Activated CD4-positive, alpha-beta memory T cell treated with anti-CD3 and anti-CD28 coated beads for 36 hours (primary cell): ENCODE data around the gene NAGLU. TPM values are rescaled to one million over a fixed set of nuclear protein-coding genes. Genes with fewer than 3 reads are reported as not detected.

ENCODE experiments used
- CTCF ChIA-PET: fragments of 350-600 bp; sonication (Branson Sonifier 250); formaldehyde crosslinking; loops from one replicate; lab custom pipeline; 2021; ENCODE audit warnings: antibody characterized with exemption, inconsistent platforms; lab: Charles Lee
- POLR2A ChIA-PET: fragments of 350-600 bp; sonication (Branson Sonifier 250); formaldehyde crosslinking; loops from one replicate; lab custom pipeline; 2021; ENCODE audit warnings: antibody characterized with exemption; lab: Charles Lee
- DNase-seq: peaks from one replicate; pipeline ENCODE4 v3.0.0-alpha.2; 2020
- H3K27ac Mint-ChIP-seq: one replicate; pipeline ENCODE4 v1.8.0; 2021; ENCODE audit warnings: mixed read lengths
- H3K27me3 Mint-ChIP-seq: one replicate; pipeline ENCODE4 v1.8.0; 2021; ENCODE audit warnings: mixed read lengths
- H3K36me3 Mint-ChIP-seq: one replicate; pipeline ENCODE4 v1.8.0; 2021; ENCODE audit warnings: mixed read lengths
- H3K4me1 Mint-ChIP-seq: one replicate; pipeline ENCODE4 v1.8.0; 2021; ENCODE audit warnings: low read depth, mixed read lengths
- H3K4me3 Mint-ChIP-seq: one replicate; pipeline ENCODE4 v1.8.0; 2021; ENCODE audit warnings: mild to moderate bottlenecking, mixed read lengths
- H3K9me3 Mint-ChIP-seq: one replicate; pipeline ENCODE4 v1.8.0; 2021; ENCODE audit warnings: mixed read lengths
- intact Hi-C: fragments of 100-400 bp; cut with micrococcal nuclease; formaldehyde crosslinking; loops from one replicate; pipeline ENCODE4 v1.15.1; 2023
- microRNA-seq: library from miRNA; unstranded; fragments of <30 nt; microRNA quantifications from one replicate; pipeline ENCODE4 v1.2.0, GENCODE V29; 2022; ENCODE audit warnings: borderline number of aligned reads, borderline microRNAs expressed, borderline replicate concordance
- total RNA-seq, 2 experiments: library from RNA; stranded (reverse); gene quantifications; one replicate each; pipeline ENCODE4 v1.2.3, GENCODE V29; 2021

Gene NAGLU
- total RNA-seq, 2 experiments from 2014 or later: 12.2 to 13.9 TPM

- ChIA-PET POLR2A (no interaction called here), CTCF (interaction anchor here (0.7 to 1.1 kb wide), 2 partner anchors 181 to 182 kb away, joined by 3 read pairs; no protein-coding TSS in a partner anchor)
- Mint-ChIP-seq H3K27me3 (no peaks in the 10 kb centered on the region), H3K4me1 (peaks cover 9% of the 10 kb centered on the region), H3K27ac (no peak overlapping the region), H3K9me3 (no peaks in the 10 kb centered on the region), H3K4me3 (no peak overlapping the region), H3K36me3 (peaks cover 30% of the 10 kb centered on the region)
- DNase-seq: no peak
- intact Hi-C loops: no loop called here
These were observed 45.8 kb downstream of the NAGLU start for GRCh38 chr17:42581744-42582270.

- Mint-ChIP-seq H3K4me1 (peaks cover 2% of the 10 kb centered on the region), H3K36me3 (peaks cover 30% of the 10 kb centered on the region), H3K27ac (peak overlapping the region; percentile 8), H3K9me3 (no peaks in the 10 kb centered on the region), H3K27me3 (no peaks in the 10 kb centered on the region), H3K4me3 (no peak overlapping the region)
- ChIA-PET POLR2A (no interaction called here), CTCF (no interaction called here)
- no peak for DNase-seq
- intact Hi-C loops: no loop called here
These were observed 48.8 kb downstream of the NAGLU start for GRCh38 chr17:42584880-42585279.

- Mint-ChIP-seq H3K4me1 (peaks cover 2% of the 10 kb centered on the region), H3K27me3 (no peaks in the 10 kb centered on the region), H3K4me3 (no peak overlapping the region), H3K27ac (peak overlapping the region; percentile 23), H3K9me3 (no peaks in the 10 kb centered on the region), H3K36me3 (peaks cover 30% of the 10 kb centered on the region)
- ChIA-PET CTCF (no interaction called here), POLR2A (no interaction called here)
- no peak for DNase-seq
- intact Hi-C loops: no loop called here
These were observed 49.3 kb downstream of the NAGLU start for GRCh38 chr17:42585353-42585752.

- peaks cover 30% of the 10 kb centered on the region for H3K36me3 Mint-ChIP-seq
- peaks cover 2% of the 10 kb centered on the region for H3K4me1 Mint-ChIP-seq
- intact Hi-C loops: no loop called here
- no peak for DNase-seq
- H3K27ac Mint-ChIP-seq: peak overlapping the region; percentile 60
- H3K9me3 Mint-ChIP-seq: no peaks in the 10 kb centered on the region
- no peaks in the 10 kb centered on the region for H3K27me3 Mint-ChIP-seq
- ChIA-PET POLR2A (no interaction called here), CTCF (interaction anchor here (1.0 to 3.3 kb wide), 3 partner anchors 9 to 237 kb away, joined by 3 to 19 read pairs (median 3); partner anchors contain the start of genes BECN1 and PSMC3IP)
- no peak overlapping the region for H3K4me3 Mint-ChIP-seq
These were observed 50.6 kb downstream of the NAGLU start for GRCh38 chr17:42586514-42587230.

- H3K4me1 Mint-ChIP-seq: peaks cover 2% of the 10 kb centered on the region
- peaks cover 14% of the 10 kb centered on the region for H3K36me3 Mint-ChIP-seq
- no peaks in the 10 kb centered on the region for H3K9me3 Mint-ChIP-seq
- no peaks in the 10 kb centered on the region for H3K27me3 Mint-ChIP-seq
- no peak overlapping the region for H3K4me3 Mint-ChIP-seq
- CTCF ChIA-PET: interaction anchor here (0.6 to 3.6 kb wide), 2 partner anchors 12 to 42 kb away, joined by 3 to 13 read pairs; no protein-coding TSS in a partner anchor
- no peak for DNase-seq
- peak overlapping the region; percentile 6 for H3K27ac Mint-ChIP-seq
- POLR2A ChIA-PET: no interaction called here
- intact Hi-C loops: no loop called here
These were observed 54.8 kb downstream of the NAGLU start for GRCh38 chr17:42590886-42591285.

GRCh38 chr17:42591411-42591810 lies 55.4 kb downstream of the NAGLU start:
- DNase-seq: no peak
- peaks cover 2% of the 10 kb centered on the region for H3K4me1 Mint-ChIP-seq
- H3K27ac Mint-ChIP-seq: no peak overlapping the region
- no peaks in the 10 kb centered on the region for H3K27me3 Mint-ChIP-seq
- no peaks in the 10 kb centered on the region for H3K9me3 Mint-ChIP-seq
- POLR2A ChIA-PET: no interaction called here
- H3K36me3 Mint-ChIP-seq: peaks cover 16% of the 10 kb centered on the region
- H3K4me3 Mint-ChIP-seq: no peak overlapping the region
- intact Hi-C loops: no loop called here
- CTCF ChIA-PET: interaction anchor here (0.6 to 3.6 kb wide), 2 partner anchors 13 to 42 kb away, joined by 3 to 13 read pairs; no protein-coding TSS in a partner anchor

Small RNAs within 50 kb of the gene (microRNA-seq; reads per million reads assigned to microRNA genes)
- gene MIR5010: 2.0 reads per million
- gene MIR548AT: not detected

Other genes starting within 250 kb of the NAGLU start
- 100 to 1,000 TPM; 211 to 215 TPM for gene STAT5A, start 247.7 kb upstream of the NAGLU start, total RNA-seq
- gene STAT3, start 147.8 kb upstream of the NAGLU start, total RNA-seq: 100 to 1,000 TPM; 194 to 198 TPM
- 1 to 10 TPM; 2.5 to 2.9 TPM for gene CAVIN1, start 113.0 kb upstream of the NAGLU start, total RNA-seq
- gene ATP6V0A1, start 77.4 kb upstream of the NAGLU start, total RNA-seq: 10 to 100 TPM; 12.0 to 13.2 TPM
- under 1 TPM; 0.44 to 0.52 TPM for gene HSD17B1, start 16.7 kb downstream of the NAGLU start, total RNA-seq
- 100 to 1,000 TPM in 1 of 2 experiments, 10 to 100 TPM in 1; 92.8 to 103 TPM for gene COASY, start 25.9 kb downstream of the NAGLU start, total RNA-seq
- gene MLX, start 30.9 kb downstream of the NAGLU start, total RNA-seq: 10 to 100 TPM; 38.4 to 39.7 TPM
- gene PSMC3IP, start 41.5 kb downstream of the NAGLU start, total RNA-seq: 10 to 100 TPM; 26.4 to 29.4 TPM
- 10 to 100 TPM; 33.7 to 35.3 TPM for gene RETREG3, start 73.1 kb downstream of the NAGLU start, total RNA-seq
- 100 to 1,000 TPM in 1 of 2 experiments, 10 to 100 TPM in 1; 92.6 to 101 TPM for gene TUBG1, start 73.4 kb downstream of the NAGLU start, total RNA-seq
- 10 to 100 TPM in 1 of 2 experiments, 1 to 10 TPM in 1; 9.3 to 10.1 TPM for gene TUBG2, start 123.0 kb downstream of the NAGLU start, total RNA-seq
- 1 to 10 TPM; 1.1 to 1.2 TPM for gene PLEKHH3, start 140.8 kb downstream of the NAGLU start, total RNA-seq
- gene CCR10, start 145.6 kb downstream of the NAGLU start, total RNA-seq: under 1 TPM; 0.38 to 0.65 TPM
- 1 to 10 TPM; 1.8 to 1.9 TPM for gene CNTNAP1, start 146.3 kb downstream of the NAGLU start, total RNA-seq
- gene EZH1, start 208.8 kb downstream of the NAGLU start, total RNA-seq: 10 to 100 TPM; 29.7 to 33.9 TPM
- not detected for gene RAMP2, start 225.0 kb downstream of the NAGLU start, total RNA-seq
- gene VPS25, start 237.2 kb downstream of the NAGLU start, total RNA-seq: 10 to 100 TPM; 57.5 to 58.6 TPM
- under 1 TPM; 0.10 to 0.15 TPM for gene WNK4, start 244.4 kb downstream of the NAGLU start, total RNA-seq